Pancreas (tissue), 10 donors: Measurements from ENCODE around the gene GSTM5. TPM values are rescaled to one million over a fixed set of nuclear protein-coding genes. Genes with fewer than 3 reads are reported as not detected.
A peak's percentile ranks its signal among the peaks of the same experiment; 100 is the strongest.
"Not testable (repeated sequence)": the region's sequence is repeated elsewhere in the genome, so short reads cannot be mapped to it uniquely, and the experiment has no call there.

Experiments used
- ATAC-seq, 4 donors: fragments of 200-7000 bp; cut with Tn5 transposase; one replicate each; pipeline versions ENCODE4 v1.8.0 to v1.9.1; 2020; ENCODE audit warnings: mild to moderate bottlenecking in 4 of 4, moderate library complexity in 4 of 4
- DNase-seq, 6 donors: peaks; one replicate each; pipeline ENCODE4 v3.0.0-alpha.2; 2020
- FAIRE-seq: peaks from 2 replicates; lab custom pipeline; 2012; peaks lifted over from hg19 to GRCh38; lab: Jason Lieb, UNC
- H3K27ac ChIP-seq, 4 donors: fragments of 200-600 bp; sonication (generic); 1 replicate in 3 of 4; 2 replicates in 1 of 4; pipeline versions ENCODE4 v1.5.0 to v1.8.0; 2020
- H3K27me3 ChIP-seq, 4 donors: fragments of 200-600 bp; one replicate each; pipeline ENCODE4 v1.8.0; 2021
- H3K36me3 ChIP-seq, 3 donors: fragments of 200-600 bp; sonication (generic) in 1 of 3; one replicate each; pipeline versions ENCODE4 v1.5.0 to v1.8.0; 2020 to 2021
- H3K4me1 ChIP-seq, 3 donors: fragments of 200-600 bp; one replicate each; pipeline ENCODE4 v1.8.0; 2021
- H3K4me3 ChIP-seq, 4 donors: fragments of 200-600 bp; sonication (generic) in 2 of 4; one replicate each; pipeline versions ENCODE4 v1.5.0 to v1.8.0; 2020 to 2021
- H3K9me3 ChIP-seq, 4 donors: fragments of 200-600 bp; one replicate each; pipeline ENCODE4 v1.8.0; 2021
- CTCF ChIP-seq, 4 donors: fragments of 200-600 bp; sonication (generic) in 3 of 4; IDR thresholded peaks; one replicate each; pipeline versions ENCODE4 v1.5.0 to v1.8.0; 2021; ENCODE audit warnings: antibody characterized with exemption in 4 of 4
- WGBS, 2 donors: extraction: QIAGEN DNeasy Blood & Tissue Kit; methylation state at CpG; one replicate each; pipeline ENCODE4 v1.1.7; 2013; 5-methylcytosine and 5-hydroxymethylcytosine counted together
- intact Hi-C, 3 donors: fragments of 100-400 bp; cut with DNase I; formaldehyde crosslinking; loops; one replicate each; pipeline versions ENCODE4 v1.11.1 to v1.14.2; 2022
- polyA plus RNA-seq, 2 donors: library from polyadenylated mRNA; stranded (reverse); fragments of 200-250 nt; gene quantifications; one replicate each; pipeline ENCODE4 v1.2.3, GENCODE V29; 2013
- total RNA-seq, 6 donors: library from RNA; stranded (reverse); fragmentation: NEBNext Ultra II Directional in 4 of 6; extraction: Animal tissue kit (Norgen Biotek cat#: 25700) in 4 of 6; gene quantifications; one replicate each; pipeline versions ENCODE4 v1.2.1 to v1.2.4, GENCODE V29; 2021 to 2023
- donor health status: healthy with polysubstance abuse.
- donor health status: DM: no; HTN: no; CAD: no; lungs with moderate emphysema.
- donor health status: DM: no; HTN: no; CAD: no.
- donor health status: control.
- donor health status: control.
- donor health status: Bipolar disorder and iron deficiency.
- donor health status: DM: yes; HTN: yes; CAD: no.
- donor health status: DM: no; HTN: no; CAD: no.
- donor health status: DM: no; HTN: no; CAD: no.
- donor health status: DM: yes; HTN: yes; CAD: no.

GSTM5 gene
- total RNA-seq (1 to 10 TPM in 3 of 6 donors, under 1 TPM in 3; 0.42 to 4.5 (median 1.1) TPM), polyA plus RNA-seq (1 to 10 TPM; 3.0 to 3.8 TPM)

DNA sequence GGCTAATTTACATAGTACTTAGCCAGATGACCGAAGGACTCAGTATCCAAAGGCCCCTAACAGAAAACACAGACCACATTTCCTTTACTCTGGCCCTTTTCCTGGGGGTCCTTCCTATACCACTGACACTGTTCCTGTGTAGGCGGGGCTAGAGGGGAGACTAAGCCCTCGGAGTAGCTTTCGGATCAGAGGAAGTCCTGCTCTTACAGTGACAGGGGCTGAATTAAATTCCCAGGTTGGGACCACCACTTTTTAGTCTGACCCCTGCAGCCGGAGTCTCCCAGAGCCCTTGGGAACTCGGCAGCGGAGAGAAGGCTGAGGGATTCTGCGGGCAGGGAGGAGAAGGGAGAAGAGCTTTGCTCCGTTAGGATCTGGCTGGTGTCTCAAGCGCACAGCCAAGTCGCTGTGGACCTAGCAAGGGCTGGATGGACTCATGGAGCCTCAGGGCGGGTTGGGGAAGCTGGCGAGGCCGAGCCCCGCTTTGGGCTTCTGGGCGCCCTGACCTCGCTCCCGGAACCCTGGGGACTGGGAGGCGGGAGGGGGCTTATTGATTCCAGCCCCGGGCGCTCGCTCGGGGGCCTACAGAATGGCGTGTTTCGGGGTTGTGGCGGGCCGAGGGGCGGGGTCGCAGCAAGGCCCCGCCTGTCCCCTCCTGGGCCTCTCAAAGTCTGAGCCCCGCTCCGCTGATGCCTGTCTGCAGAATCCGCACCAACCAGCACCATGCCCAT lies at the start of gene GSTM5:
Gene GSTM5, plus strand, starts transcription at position 659 of the 728 bp plus-strand sequence. Its CDS starts 62 bp downstream, at position 721.
- ATAC-seq (peak in 3 of 4 donors; percentile 23 to 67 (median 37)), DNase-seq (peak in 1 of 6 donors; percentile 51)
- intact Hi-C loops, H3K4me1 ChIP-seq, H3K36me3 ChIP-seq, H3K27ac ChIP-seq, H3K27me3 ChIP-seq, H3K9me3 ChIP-seq, FAIRE-seq: not testable (repeated sequence)
- H3K4me3 ChIP-seq = peak within 1 kb of the TSS in 1 of 4 donors; percentile 7
- WGBS, 2 donors = 58 to 62% methylated on average over 33 of the region's 33 CpGs

DNA sequence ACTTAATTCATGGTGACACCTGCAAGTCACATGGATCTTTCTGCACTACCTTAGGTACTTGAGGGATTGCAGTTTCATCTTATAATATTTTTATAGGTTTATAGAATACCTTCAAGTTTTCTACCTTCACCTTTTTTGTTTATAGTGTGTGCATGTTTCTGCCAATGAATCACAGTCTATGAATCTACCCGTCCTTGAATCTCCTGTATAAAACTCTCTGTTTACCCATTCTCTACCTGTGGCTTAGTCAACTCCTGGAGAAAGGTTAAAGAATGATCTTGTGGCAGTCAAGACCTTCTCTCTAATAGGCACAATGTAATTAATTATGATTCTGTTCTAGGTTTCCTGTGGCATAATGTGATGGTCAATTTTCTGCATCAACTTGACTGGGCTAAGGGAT lies 47.4 kb upstream of the GSTM5 start:
- 64 to 78% methylated on average over 1 of the region's 1 CpG for WGBS, 2 donors
- H3K27me3 ChIP-seq = no peaks in the 10 kb centered on the region
- no peak for FAIRE-seq
- no peak overlapping the region for H3K4me3 ChIP-seq
- H3K36me3 ChIP-seq = no peaks in the 10 kb centered on the region
- no peak for ATAC-seq
- intact Hi-C loops = no loop called here
- TF ChIP-seq CTCF (IDR thresholded peaks at IDR 0.05) = no peak
- H3K27ac ChIP-seq = no peak overlapping the region
- H3K9me3 ChIP-seq = no peaks in the 10 kb centered on the region
- no peak for DNase-seq
- H3K4me1 ChIP-seq = peaks cover 6 to 12% (median 7%) of the 10 kb centered on the region in 3 donors

GRCh38 chr1:109667452-109668122 lies 44.5 kb upstream of the GSTM5 start, which contains the start of gene GSTM2:
Gene GSTM2 (plus strand): TSS chr1:109668057. CDS start chr1:109668116, 59 bp downstream.
- no peak for FAIRE-seq
- no peak for TF ChIP-seq CTCF (IDR thresholded peaks at IDR 0.05)
- Histone ChIP-seq H3K27ac (no peak within 1 kb of the TSS), H3K36me3 (no peaks in the 10 kb centered on the region), H3K4me3 (peak within 1 kb of the TSS; percentile 15 to 54 (median 36)), H3K4me1 (peaks cover 0 to 3% (median 0%) of the 10 kb centered on the region in 3 donors), H3K27me3 (no peaks in the 10 kb centered on the region), H3K9me3 (no peaks in the 10 kb centered on the region)
- peak; percentile 99 to 100 (median 100) for ATAC-seq
- peak; percentile 89 to 97 (median 92) for DNase-seq
- 8 to 10% methylated on average over 22 of the region's 22 CpGs for WGBS, 2 donors
- intact Hi-C loops = no loop called here

DNA sequence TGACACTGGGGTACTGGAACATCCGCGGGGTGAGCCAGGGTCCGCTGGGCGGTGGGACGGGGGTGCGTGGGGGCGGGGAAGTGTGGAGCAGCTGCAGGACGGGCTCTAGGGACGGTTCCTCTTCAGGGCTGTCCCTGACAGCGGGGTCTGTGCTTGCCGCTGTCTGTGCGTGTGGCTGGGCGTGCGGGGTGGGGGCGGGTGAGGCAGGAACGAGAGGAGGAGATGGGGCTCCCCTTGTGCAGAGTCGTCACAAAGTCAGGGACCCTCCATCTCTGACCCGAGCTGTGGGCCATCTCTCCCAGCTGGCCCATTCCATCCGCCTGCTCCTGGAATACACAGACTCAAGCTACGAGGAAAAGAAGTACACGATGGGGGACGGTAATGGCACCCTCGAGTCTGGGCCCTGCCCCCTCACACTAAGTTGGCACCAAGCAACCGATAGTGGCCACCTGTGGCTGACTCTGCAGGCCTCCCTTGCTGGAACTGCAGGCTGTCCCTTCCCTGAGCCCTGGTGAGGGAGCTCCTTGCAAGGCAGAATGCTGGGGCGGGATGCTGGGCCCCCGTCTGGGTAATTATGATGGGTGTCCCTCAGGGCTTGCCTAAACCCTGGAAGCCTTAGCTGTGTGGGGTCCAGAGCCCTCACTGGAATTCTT lies 43.8 kb upstream of the GSTM5 start:
- H3K4me3 ChIP-seq = peak overlapping the region; percentile 15 to 54 (median 36)
- intact Hi-C loops = no loop called here
- FAIRE-seq (no peak), DNase-seq (peak in 3 of 6 donors; percentile 29 to 56 (median 46)), ATAC-seq (peak; percentile 54 to 73 (median 66))
- 3 to 4% methylated on average over 25 to 26 of the region's 26 CpGs for WGBS, 2 donors
- H3K27ac ChIP-seq = no peak overlapping the region
- no peaks in the 10 kb centered on the region for H3K27me3 ChIP-seq
- no peaks in the 10 kb centered on the region for H3K36me3 ChIP-seq
- peaks cover 0 to 3% (median 0%) of the 10 kb centered on the region in 3 donors for H3K4me1 ChIP-seq
- TF ChIP-seq CTCF (IDR thresholded peaks at IDR 0.05) = no peak
- H3K9me3 ChIP-seq = no peaks in the 10 kb centered on the region
